GM23248 (cell line): Measurements from ENCODE around the gene OR11A1. TPM values are rescaled to one million over a fixed set of nuclear protein-coding genes. Genes with fewer than 3 reads are reported as not detected.

Experiments used
- DNase-seq: peaks from one replicate; pipeline ENCODE4 v3.0.0-alpha.2; 2015
- H2AFZ ChIP-seq: fragments of 200-600 bp; sonication (generic); 2 replicates; pipeline ENCODE4 v1.6.1; 2016; ENCODE audit warnings: antibody characterized with exemption
- H3F3A ChIP-seq: fragments of 200-600 bp; sonication (generic); 2 replicates; pipeline ENCODE4 v1.6.1; 2016; ENCODE audit warnings: mild to moderate bottlenecking, antibody characterized with exemption, mixed run types; ENCODE audit not compliant: insufficient read depth
- H3K27ac ChIP-seq: fragments of 200-600 bp; sonication (generic); 2 replicates; pipeline ENCODE4 v1.5.1; 2016; ENCODE audit warnings: mild to moderate bottlenecking
- H3K27me3 ChIP-seq: fragments of 200-600 bp; sonication (generic); replicated peaks from 2 replicates; pipeline ENCODE4 v1.6.1; 2016; ENCODE audit warnings: mild to moderate bottlenecking; ENCODE audit not compliant: insufficient read depth
- H3K36me3 ChIP-seq: fragments of 200-600 bp; sonication (generic); 2 replicates; pipeline ENCODE4 v1.6.1; 2016; ENCODE audit warnings: low read depth, mild to moderate bottlenecking
- H3K4me1 ChIP-seq: fragments of 200-600 bp; sonication (generic); 2 replicates; pipeline ENCODE4 v1.6.1; 2016; ENCODE audit warnings: mild to moderate bottlenecking; ENCODE audit not compliant: insufficient read depth
- H3K4me2 ChIP-seq: fragments of 200-600 bp; sonication (generic); one replicate; pipeline ENCODE4 v1.6.1; 2016; ENCODE audit warnings: mild to moderate bottlenecking; ENCODE audit not compliant: unreplicated experiment
- H3K4me3 ChIP-seq: fragments of 200-600 bp; sonication (generic); 2 replicates; pipeline ENCODE4 v1.5.1; 2016; ENCODE audit warnings: mild to moderate bottlenecking
- H3K79me2 ChIP-seq: fragments of 200-600 bp; sonication (generic); 2 replicates; pipeline ENCODE4 v1.6.1; 2016; ENCODE audit warnings: mild to moderate bottlenecking; ENCODE audit not compliant: insufficient read depth
- H3K9ac ChIP-seq: fragments of 200-600 bp; sonication (generic); 2 replicates; pipeline ENCODE4 v1.6.1; 2016; ENCODE audit warnings: mild to moderate bottlenecking
- H3K9me2 ChIP-seq: fragments of 200-600 bp; sonication (generic); 2 replicates; pipeline ENCODE4 v1.6.1; 2016; ENCODE audit warnings: mixed run types, mild to moderate bottlenecking, moderate library complexity; ENCODE audit not compliant: insufficient read depth
- H3K9me3 ChIP-seq: fragments of 200-600 bp; sonication (generic); one replicate; pipeline ENCODE4 v1.6.1; 2017; ENCODE audit warnings: low read depth
- H4K20me1 ChIP-seq: fragments of 200-600 bp; sonication (generic); 2 replicates; pipeline ENCODE4 v1.6.0; 2016; ENCODE audit not compliant: insufficient read depth
- EZH2 ChIP-seq: fragments of 200-600 bp; sonication (generic); IDR thresholded peaks from 2 replicates; pipeline ENCODE4 v1.6.1; 2018; ENCODE audit warnings: antibody characterized with exemption, mild to moderate bottlenecking; ENCODE audit not compliant: insufficient read depth, poor library complexity, severe bottlenecking
- EZH2phosphoT487 ChIP-seq: fragments of 200-600 bp; sonication (generic); IDR thresholded peaks from 2 replicates; pipeline ENCODE4 v1.6.1; 2018; ENCODE audit warnings: antibody characterized with exemption, moderate library complexity, mild to moderate bottlenecking, low read depth; ENCODE audit not compliant: insufficient read depth
- WGBS, 2 experiments: methylation state at CpG; one replicate each; pipeline ENCODE4 v1.1.6; 2015 to 2017; ENCODE audit warnings: low lambda C conversion rate in 2 of 2, low coverage in 1 of 2; ENCODE audit errors: missing lambda C conversion rate in 2 of 2; 5-methylcytosine and 5-hydroxymethylcytosine counted together
- in situ Hi-C: fragments of 300-500 bp; cut with MboI; formaldehyde crosslinking; loops from 2 replicates; pipeline ENCODE4 v1.15.0; 2020
- polyA plus RNA-seq: library from polyadenylated mRNA; unstranded; fragments of >200 nt; fragmentation: Nextera tagmentation; extraction: Ambion mirVana; gene quantifications from 2 replicates; pipeline ENCODE4 v1.2.1, GENCODE V29; 2016
- total RNA-seq: library from RNA; depleted of rRNA; stranded (reverse); fragments of >200 nt; shearing (Covaris generic); gene quantifications from 2 replicates; pipeline ENCODE4 v1.2.3, GENCODE V29; 2014; rRNA removed

OR11A1 gene
- total RNA-seq: not detected in 2 replicates
- not detected in 2 replicates for polyA plus RNA-seq

GRCh38 chr6:29456971-29457370, at the start of gene OR11A1, which contains the start of gene OR2H1:
OR11A1 (minus strand) TSS chr6:29457071; CDS start chr6:29427641, 29,430 bp downstream.
OR2H1 (plus strand) TSS chr6:29457155; CDS start chr6:29461770, 4,615 bp downstream.
- TF ChIP-seq EZH2 (no peak), EZH2phosphoT487 (no peak)
- Histone ChIP-seq H3K36me3 (no peaks in the 10 kb centered on the region), H3K4me1 (no peaks in the 10 kb centered on the region), H3F3A (no peaks in the 10 kb centered on the region), H3K27ac (no peak within 1 kb of the TSS), H3K27me3 (no peaks in the 10 kb centered on the region), H3K4me3 (no peak within 1 kb of the TSS), H3K79me2 (no peaks in the 10 kb centered on the region), H3K9me2 (no peaks in the 10 kb centered on the region), H3K4me2 (no peak within 1 kb of the TSS), H2AFZ (no peak within 1 kb of the TSS), H3K9ac (no peak within 1 kb of the TSS), H4K20me1 (no peaks in the 10 kb centered on the region), H3K9me3 (no peaks in the 10 kb centered on the region)
- in situ Hi-C loops: no loop called here
- 3 to 5% methylated on average over 2 of the region's 2 CpGs for WGBS, 2 experiments
- DNase-seq: no peak

GRCh38 chr6:29506446-29507067, 49.7 kb upstream of the OR11A1 start:
- no peaks in the 10 kb centered on the region for H3K27me3 ChIP-seq
- 29 to 32% methylated on average over 10 of the region's 11 CpGs for WGBS, 2 experiments
- no peak overlapping the region for H2AFZ ChIP-seq
- H3K4me3 ChIP-seq: no peak overlapping the region
- H3K79me2 ChIP-seq: no peaks in the 10 kb centered on the region
- H3K9ac ChIP-seq: no peak overlapping the region
- H3K4me2 ChIP-seq: no peak overlapping the region
- H3K4me1 ChIP-seq: no peaks in the 10 kb centered on the region
- H4K20me1 ChIP-seq: no peaks in the 10 kb centered on the region
- no peaks in the 10 kb centered on the region for H3F3A ChIP-seq
- H3K27ac ChIP-seq: no peak overlapping the region
- no peak for TF ChIP-seq EZH2phosphoT487
- TF ChIP-seq EZH2: no peak
- no peaks in the 10 kb centered on the region for H3K9me2 ChIP-seq
- in situ Hi-C loops: no loop called here
- DNase-seq: no peak
- H3K36me3 ChIP-seq: no peaks in the 10 kb centered on the region
- H3K9me3 ChIP-seq: no peaks in the 10 kb centered on the region

- Histone ChIP-seq H3F3A (no peaks in the 10 kb centered on the region), H3K4me2 (no peak overlapping the region), H3K4me3 (no peak overlapping the region), H4K20me1 (no peaks in the 10 kb centered on the region), H2AFZ (no peak overlapping the region), H3K27me3 (no peaks in the 10 kb centered on the region), H3K9me3 (no peaks in the 10 kb centered on the region), H3K4me1 (no peaks in the 10 kb centered on the region), H3K9me2 (no peaks in the 10 kb centered on the region), H3K36me3 (no peaks in the 10 kb centered on the region), H3K27ac (no peak overlapping the region), H3K79me2 (no peaks in the 10 kb centered on the region), H3K9ac (no peak overlapping the region)
- in situ Hi-C loops: no loop called here
- DNase-seq: no peak
- TF ChIP-seq EZH2 (no peak), EZH2phosphoT487 (no peak)
- 48 to 69% methylated on average over 3 of the region's 3 CpGs for WGBS, 2 experiments
Observed at GRCh38 chr6:29505808-29506207, 48.9 kb upstream of the OR11A1 start.

GRCh38 chr6:29504961-29505360, 48.1 kb upstream of the OR11A1 start:
- no peaks in the 10 kb centered on the region for H3K9me2 ChIP-seq
- in situ Hi-C loops: no loop called here

GRCh38 chr6:29502597-29502996, 45.7 kb upstream of the OR11A1 start:
- H3K4me2 ChIP-seq: no peak overlapping the region
- no peak overlapping the region for H3K27ac ChIP-seq
- WGBS, 2 experiments: 46 to 51% methylated on average over 5 of the region's 5 CpGs
- in situ Hi-C loops: no loop called here
- H3K79me2 ChIP-seq: no peaks in the 10 kb centered on the region
- H3K4me1 ChIP-seq: no peaks in the 10 kb centered on the region
- TF ChIP-seq EZH2 (no peak), EZH2phosphoT487 (no peak)
- H3K9ac ChIP-seq: no peak overlapping the region
- no peaks in the 10 kb centered on the region for H4K20me1 ChIP-seq
- H3K27me3 ChIP-seq: no peaks in the 10 kb centered on the region
- no peak overlapping the region for H3K4me3 ChIP-seq
- H2AFZ ChIP-seq: no peak overlapping the region
- H3K9me2 ChIP-seq: no peaks in the 10 kb centered on the region
- H3K9me3 ChIP-seq: no peaks in the 10 kb centered on the region
- H3F3A ChIP-seq: no peaks in the 10 kb centered on the region
- DNase-seq: peak; percentile 39
- H3K36me3 ChIP-seq: no peaks in the 10 kb centered on the region

More at GRCh38 chr6:29504961-29505360, 48.1 kb upstream of the OR11A1 start:
- TF ChIP-seq EZH2: no peak
- no peak for TF ChIP-seq EZH2phosphoT487
- no peaks in the 10 kb centered on the region for H3K36me3 ChIP-seq
- no peak overlapping the region for H3K4me2 ChIP-seq
- H3K27ac ChIP-seq: no peak overlapping the region
- no peaks in the 10 kb centered on the region for H3K79me2 ChIP-seq
- DNase-seq: no peak
- no peak overlapping the region for H3K4me3 ChIP-seq
- no peaks in the 10 kb centered on the region for H3F3A ChIP-seq
- no peaks in the 10 kb centered on the region for H3K4me1 ChIP-seq
- no peak overlapping the region for H2AFZ ChIP-seq
- 27 to 31% methylated on average over 2 of the region's 2 CpGs for WGBS, 2 experiments
- no peaks in the 10 kb centered on the region for H3K27me3 ChIP-seq
- no peaks in the 10 kb centered on the region for H3K9me3 ChIP-seq
- H4K20me1 ChIP-seq: no peaks in the 10 kb centered on the region
- no peak overlapping the region for H3K9ac ChIP-seq
